ENCODE measurements around the gene ESYT3.

ESYT3 gene, protein sequence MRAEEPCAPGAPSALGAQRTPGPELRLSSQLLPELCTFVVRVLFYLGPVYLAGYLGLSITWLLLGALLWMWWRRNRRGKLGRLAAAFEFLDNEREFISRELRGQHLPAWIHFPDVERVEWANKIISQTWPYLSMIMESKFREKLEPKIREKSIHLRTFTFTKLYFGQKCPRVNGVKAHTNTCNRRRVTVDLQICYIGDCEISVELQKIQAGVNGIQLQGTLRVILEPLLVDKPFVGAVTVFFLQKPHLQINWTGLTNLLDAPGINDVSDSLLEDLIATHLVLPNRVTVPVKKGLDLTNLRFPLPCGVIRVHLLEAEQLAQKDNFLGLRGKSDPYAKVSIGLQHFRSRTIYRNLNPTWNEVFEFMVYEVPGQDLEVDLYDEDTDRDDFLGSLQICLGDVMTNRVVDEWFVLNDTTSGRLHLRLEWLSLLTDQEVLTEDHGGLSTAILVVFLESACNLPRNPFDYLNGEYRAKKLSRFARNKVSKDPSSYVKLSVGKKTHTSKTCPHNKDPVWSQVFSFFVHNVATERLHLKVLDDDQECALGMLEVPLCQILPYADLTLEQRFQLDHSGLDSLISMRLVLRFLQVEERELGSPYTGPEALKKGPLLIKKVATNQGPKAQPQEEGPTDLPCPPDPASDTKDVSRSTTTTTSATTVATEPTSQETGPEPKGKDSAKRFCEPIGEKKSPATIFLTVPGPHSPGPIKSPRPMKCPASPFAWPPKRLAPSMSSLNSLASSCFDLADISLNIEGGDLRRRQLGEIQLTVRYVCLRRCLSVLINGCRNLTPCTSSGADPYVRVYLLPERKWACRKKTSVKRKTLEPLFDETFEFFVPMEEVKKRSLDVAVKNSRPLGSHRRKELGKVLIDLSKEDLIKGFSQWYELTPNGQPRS

GRCh38 chr3:138434276-138434874, at the start of gene ESYT3:
Gene ESYT3 (plus strand): TSS chr3:138434616. CDS start chr3:138434799, 183 bp downstream.
- DNase-seq (ENCODE audit: low read depth): peak; percentile 33

DNA sequence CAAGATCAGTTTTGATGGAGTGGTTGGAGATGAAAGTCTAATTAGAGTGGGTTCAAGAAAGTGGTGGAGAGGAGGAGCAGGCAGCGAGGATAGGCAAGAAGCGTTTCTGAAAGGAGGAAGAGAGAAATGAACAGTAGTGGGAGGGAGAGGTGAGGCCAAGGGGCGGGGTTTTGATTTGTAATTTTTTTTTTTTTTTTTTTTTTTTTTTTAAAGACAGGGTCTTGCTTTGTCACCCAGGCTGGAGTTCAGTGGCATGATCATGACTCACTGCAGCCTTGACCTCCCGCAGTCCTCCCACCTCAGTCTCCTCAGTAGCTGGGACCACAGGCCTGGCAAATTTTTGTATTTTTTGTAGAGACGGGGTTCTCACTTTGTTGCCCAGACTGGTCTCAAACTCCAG, 49.4 kb upstream of the ESYT3 start:
- DNase-seq (ENCODE audit: low read depth): no peak

- no peak for DNase-seq (ENCODE audit: low read depth)
Observed at GRCh38 chr3:138389144-138389601, 45.2 kb upstream of the ESYT3 start.

GRCh38 chr3:138389841-138390581, 44.4 kb upstream of the ESYT3 start:
- DNase-seq (ENCODE audit: low read depth): no peak

GRCh38 chr3:138390582-138390932, 43.9 kb upstream of the ESYT3 start:
- no peak for DNase-seq (ENCODE audit: low read depth)

DNA sequence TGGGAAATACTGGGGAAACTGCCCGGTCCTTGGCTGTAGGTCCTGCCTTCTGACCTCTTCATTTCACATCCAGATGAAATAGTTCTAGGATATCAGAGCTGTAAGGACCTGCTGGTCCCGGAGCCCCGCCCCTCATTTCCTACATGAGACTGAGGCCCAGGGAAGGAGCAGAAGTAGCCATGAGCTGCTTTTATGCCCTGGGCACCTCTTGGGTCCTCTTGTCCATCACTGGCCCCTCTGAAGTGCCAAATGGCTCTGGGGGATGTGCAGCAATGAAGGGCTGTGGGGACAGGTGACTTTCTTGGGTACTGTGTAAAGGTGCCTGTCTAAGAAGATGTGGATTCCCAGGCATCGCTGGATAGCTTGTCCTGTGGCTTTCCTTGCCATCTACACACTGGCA, 40.3 kb upstream of the ESYT3 start:
- no peak for DNase-seq (ENCODE audit: low read depth)

DNA sequence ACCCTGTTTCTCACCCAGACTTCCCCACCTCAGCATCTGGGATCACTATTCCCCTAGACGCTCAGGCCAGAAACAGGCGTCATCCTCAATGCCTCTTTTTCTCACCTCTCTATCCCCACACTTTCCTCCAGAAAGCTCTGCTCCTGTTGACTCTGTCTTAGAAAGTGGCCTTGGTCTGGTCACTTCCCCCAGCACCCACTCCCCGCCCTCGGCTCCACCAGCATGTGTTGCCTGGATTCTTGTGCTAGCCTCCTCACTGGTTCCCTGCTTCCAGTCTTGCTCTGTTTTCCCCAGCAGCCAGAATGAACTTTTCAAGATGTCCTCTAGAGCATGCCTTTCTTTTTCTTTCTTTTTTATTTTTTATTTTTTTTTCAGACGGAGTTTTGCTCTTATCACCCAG, 39.7 kb upstream of the ESYT3 start:
- DNase-seq (ENCODE audit: low read depth): no peak

- DNase-seq (ENCODE audit: low read depth): no peak
Observed at GRCh38 chr3:138395865-138396751, 38.3 kb upstream of the ESYT3 start.

DNA sequence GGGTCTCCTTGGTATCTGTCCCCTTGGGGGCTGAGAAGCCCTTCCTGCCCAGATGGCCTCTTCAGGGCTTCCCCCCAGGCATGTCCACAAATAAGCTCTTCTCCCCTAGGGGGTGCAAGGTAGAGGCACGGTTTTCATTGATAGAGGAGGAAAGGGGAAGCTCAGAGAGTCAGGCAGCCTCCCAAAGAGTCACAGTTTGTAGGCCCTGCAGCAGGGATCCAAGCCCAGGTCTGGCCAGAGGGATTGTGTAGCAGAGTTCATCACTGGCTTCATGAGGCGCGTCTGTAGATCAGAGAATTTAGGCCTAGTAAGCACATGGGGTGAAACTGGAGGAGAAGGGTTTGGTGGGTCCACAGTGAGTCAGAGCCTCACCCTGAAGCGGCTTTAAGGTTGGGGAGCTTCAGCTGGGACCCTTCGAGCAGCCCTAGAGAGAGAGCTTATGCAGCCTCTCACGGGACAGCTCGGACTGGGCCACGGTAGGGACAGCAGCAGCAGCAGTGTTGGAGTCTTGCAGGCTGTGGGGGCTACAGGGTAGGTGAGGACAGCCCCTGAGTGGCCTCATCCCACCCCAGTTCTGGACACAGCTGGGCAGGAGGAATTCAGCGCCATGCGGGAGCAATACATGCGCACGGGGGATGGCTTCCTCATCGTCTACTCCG, 37.5 kb upstream of the ESYT3 start:
- DNase-seq (ENCODE audit: low read depth): no peak

DNA sequence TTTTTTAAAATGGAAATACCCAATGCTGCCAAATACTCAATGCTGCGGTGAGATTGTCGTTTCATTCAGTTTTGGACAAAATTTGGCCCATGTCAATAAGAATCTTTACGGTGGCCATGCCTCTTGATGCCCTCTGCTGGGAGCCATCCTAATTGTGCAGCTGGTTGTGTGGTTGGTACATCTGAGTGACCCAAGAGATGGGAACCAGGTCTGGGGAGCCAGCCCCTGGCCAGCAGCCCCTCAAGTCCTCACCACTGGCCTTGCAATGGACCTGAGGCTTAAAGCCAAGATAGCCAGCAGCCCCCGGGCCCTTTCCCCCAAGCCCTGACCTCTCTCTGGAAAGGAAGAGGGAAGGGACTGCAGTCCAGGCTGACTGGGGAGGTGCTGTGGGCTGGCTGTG, 36.4 kb upstream of the ESYT3 start:
- no peak for DNase-seq (ENCODE audit: low read depth)

GRCh38 chr3:138398791-138399575, 35.4 kb upstream of the ESYT3 start:
- no peak for DNase-seq (ENCODE audit: low read depth)

DNA sequence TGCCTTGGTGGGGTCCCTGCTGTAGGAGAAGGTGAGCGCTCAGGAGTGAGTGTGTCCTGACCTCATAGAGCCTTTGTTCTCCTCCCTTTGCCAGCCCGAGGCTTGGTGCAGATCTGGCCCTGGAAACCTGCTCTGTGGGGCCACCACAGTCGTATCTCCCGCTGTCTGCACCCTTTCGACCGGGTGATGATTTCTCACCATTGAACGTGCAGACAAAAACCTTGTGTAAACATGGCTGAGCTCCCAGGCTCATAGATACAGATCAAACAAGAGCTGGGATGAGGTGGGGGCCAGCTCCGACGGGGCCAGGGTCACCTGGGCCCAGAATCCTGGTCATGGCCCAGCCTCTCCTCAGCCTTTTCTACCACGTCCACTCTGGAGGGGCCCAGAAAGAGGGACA, 34.6 kb upstream of the ESYT3 start:
- DNase-seq (ENCODE audit: low read depth): no peak

DNA sequence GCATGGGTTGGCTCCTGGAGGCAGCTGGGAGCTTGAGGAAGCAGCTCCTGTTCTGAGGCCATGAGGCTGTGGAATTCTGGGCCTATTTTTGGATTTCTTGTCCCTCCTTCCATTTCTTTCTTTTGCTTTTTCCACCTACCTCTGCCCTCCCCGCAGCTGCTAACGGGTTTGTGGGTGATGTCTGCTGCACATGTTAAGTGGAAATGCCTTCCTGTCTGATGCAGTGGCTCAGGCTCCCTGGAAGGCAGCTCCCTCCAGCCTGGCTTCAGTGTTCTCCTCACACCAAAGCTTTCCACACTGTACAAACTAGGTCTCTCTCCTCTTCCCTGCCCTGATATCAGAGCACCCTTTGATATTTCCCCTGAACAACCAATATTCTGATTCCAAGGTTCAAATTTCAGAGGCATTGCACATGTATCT, 33.8 kb upstream of the ESYT3 start:
- no peak for DNase-seq (ENCODE audit: low read depth)

GRCh38 chr3:138401834-138402233, 32.6 kb upstream of the ESYT3 start:
- DNase-seq (ENCODE audit: low read depth): no peak

DNA sequence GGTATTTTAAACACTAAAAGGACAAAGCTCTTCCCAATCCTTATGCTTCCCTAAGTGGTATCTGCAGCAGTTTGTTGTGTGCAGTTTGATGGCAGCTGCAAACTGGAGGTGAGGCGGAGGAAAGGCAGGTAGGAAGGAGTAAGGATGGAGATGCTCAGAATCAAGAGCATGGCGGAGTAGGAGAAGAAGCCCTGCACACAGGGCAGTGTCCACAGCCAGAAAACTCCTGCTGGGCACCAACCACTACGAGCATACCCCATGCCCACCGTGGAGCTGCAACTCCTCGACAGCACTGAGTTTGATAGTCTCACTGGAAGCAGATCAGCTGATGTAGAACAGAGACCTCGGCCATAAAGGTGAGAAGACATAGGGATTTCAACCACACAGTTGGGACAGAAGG, 30.3 kb upstream of the ESYT3 start:
- no peak for DNase-seq (ENCODE audit: low read depth)

DNA sequence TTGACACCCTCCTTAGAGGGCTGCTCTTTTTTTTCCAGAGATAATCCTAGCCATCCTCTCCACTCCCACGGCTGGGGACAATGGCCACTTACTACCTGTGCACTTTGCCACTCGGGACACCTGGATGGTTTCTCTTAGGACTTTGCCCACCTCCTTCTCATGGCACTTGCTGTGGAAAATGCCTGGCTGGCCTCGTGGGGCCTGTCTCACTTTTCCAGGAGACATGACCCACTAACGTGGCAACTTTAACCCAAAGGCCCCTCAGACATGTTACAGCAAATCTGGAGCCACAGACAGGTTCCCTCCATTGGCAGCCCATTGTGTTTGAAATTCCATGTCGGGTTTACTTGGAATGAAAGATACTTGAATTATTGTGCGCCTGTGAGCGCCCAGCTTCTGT, 29.4 kb upstream of the ESYT3 start:
- DNase-seq (ENCODE audit: low read depth): no peak

DNA sequence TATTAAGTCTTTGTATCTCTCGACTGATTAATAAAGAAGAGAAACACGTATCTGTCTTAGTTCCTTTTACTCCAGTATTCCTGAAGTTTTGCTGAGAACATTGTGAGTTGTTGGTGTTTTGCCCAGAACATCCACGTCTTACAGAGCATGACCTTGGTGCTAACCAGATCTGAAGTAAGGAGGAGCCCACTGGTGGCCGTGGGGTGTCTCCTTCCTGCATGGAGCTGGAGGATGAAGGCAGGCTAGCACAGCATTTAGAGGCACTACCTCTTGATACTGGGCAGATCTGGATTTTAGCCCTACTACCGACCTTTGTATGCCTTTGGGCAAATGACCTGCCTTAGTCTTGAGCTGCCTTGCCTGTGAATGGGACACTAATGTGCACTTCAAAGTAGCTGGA, 28.9 kb upstream of the ESYT3 start:
- DNase-seq (ENCODE audit: low read depth): no peak

GRCh38 chr3:138406606-138407005, 27.8 kb upstream of the ESYT3 start:
- no peak for DNase-seq (ENCODE audit: low read depth)

DNA sequence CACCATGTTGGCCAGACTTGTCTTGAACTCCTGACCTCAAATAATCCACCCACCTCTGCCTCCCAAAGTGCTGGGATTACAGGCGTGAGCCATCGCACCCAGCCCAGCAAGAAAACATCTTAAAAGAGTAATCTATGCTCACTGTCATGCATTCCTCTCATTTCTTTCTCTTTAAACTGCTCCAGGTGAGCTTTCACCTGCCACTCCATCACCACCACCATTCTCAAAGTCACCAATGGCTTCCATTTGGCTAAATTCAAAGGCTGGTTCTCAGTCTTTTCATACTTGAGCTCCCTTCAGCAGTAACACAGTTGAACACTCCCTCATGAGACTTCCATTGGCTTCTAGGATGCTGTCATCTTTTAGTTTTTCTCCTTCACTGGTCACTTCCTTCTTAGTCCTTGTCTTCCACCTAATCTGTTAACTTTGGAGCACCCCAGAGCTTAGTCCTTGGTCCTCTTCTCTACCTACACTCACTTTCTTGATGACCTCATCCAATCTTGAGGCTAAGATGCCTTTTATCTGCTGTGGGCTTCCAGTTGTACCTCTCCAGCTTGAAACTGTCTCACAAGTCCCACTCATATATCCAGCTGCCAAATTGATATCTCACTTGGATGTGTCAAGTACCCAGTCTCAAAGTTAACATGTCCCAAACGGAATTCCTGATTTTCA, 27.0 kb upstream of the ESYT3 start:
- DNase-seq (ENCODE audit: low read depth): no peak

Measured in stimulated activated CD8-positive, alpha-beta memory T cell treated with anti-CD3 and anti-CD28 coated beads, Interleukin-15, amount 100 ng/mL, for 24 hours (primary cell).